Pancreas (tissue), 10 donors: ENCODE results near the gene MAP2K3. TPM values are rescaled to one million over a fixed set of nuclear protein-coding genes. Genes with fewer than 3 reads are reported as not detected.
"Not testable (repeated sequence)": the region's sequence is repeated elsewhere in the genome, so short reads cannot be mapped to it uniquely, and the experiment has no call there.

Source experiments
- ATAC-seq, 4 donors: fragments of 200-7000 bp; cut with Tn5 transposase; one replicate each; pipeline versions ENCODE4 v1.8.0 to v1.9.1; 2020; ENCODE audit warnings: mild to moderate bottlenecking in 4 of 4, moderate library complexity in 4 of 4
- DNase-seq, 6 donors: peaks; one replicate each; pipeline ENCODE4 v3.0.0-alpha.2; 2020
- FAIRE-seq: peaks from 2 replicates; lab custom pipeline; 2012; peaks lifted over from hg19 to GRCh38; lab: Jason Lieb, UNC
- H3K27ac ChIP-seq, 4 donors: fragments of 200-600 bp; sonication (generic); 1 replicate in 3 of 4; 2 replicates in 1 of 4; pipeline versions ENCODE4 v1.5.0 to v1.8.0; 2020
- H3K27me3 ChIP-seq, 4 donors: fragments of 200-600 bp; one replicate each; pipeline ENCODE4 v1.8.0; 2021
- H3K36me3 ChIP-seq, 3 donors: fragments of 200-600 bp; sonication (generic) in 1 of 3; one replicate each; pipeline versions ENCODE4 v1.5.0 to v1.8.0; 2020 to 2021
- H3K4me1 ChIP-seq, 3 donors: fragments of 200-600 bp; one replicate each; pipeline ENCODE4 v1.8.0; 2021
- H3K4me3 ChIP-seq, 4 donors: fragments of 200-600 bp; sonication (generic) in 2 of 4; one replicate each; pipeline versions ENCODE4 v1.5.0 to v1.8.0; 2020 to 2021
- H3K9me3 ChIP-seq, 4 donors: fragments of 200-600 bp; one replicate each; pipeline ENCODE4 v1.8.0; 2021
- CTCF ChIP-seq, 4 donors: fragments of 200-600 bp; sonication (generic) in 3 of 4; IDR thresholded peaks; one replicate each; pipeline versions ENCODE4 v1.5.0 to v1.8.0; 2021; ENCODE audit warnings: antibody characterized with exemption in 4 of 4
- WGBS, 2 donors: extraction: QIAGEN DNeasy Blood & Tissue Kit; methylation state at CpG; one replicate each; pipeline ENCODE4 v1.1.7; 2013; 5-methylcytosine and 5-hydroxymethylcytosine counted together
- intact Hi-C, 3 donors: fragments of 100-400 bp; cut with DNase I; formaldehyde crosslinking; loops; one replicate each; pipeline versions ENCODE4 v1.11.1 to v1.14.2; 2022
- polyA plus RNA-seq, 2 donors: library from polyadenylated mRNA; stranded (reverse); fragments of 200-250 nt; gene quantifications; one replicate each; pipeline ENCODE4 v1.2.3, GENCODE V29; 2013
- total RNA-seq, 6 donors: library from RNA; stranded (reverse); fragmentation: NEBNext Ultra II Directional in 4 of 6; extraction: Animal tissue kit (Norgen Biotek cat#: 25700) in 4 of 6; gene quantifications; one replicate each; pipeline versions ENCODE4 v1.2.1 to v1.2.4, GENCODE V29; 2021 to 2023
- donor health status: healthy with polysubstance abuse.
- donor health status: DM: no; HTN: no; CAD: no; lungs with moderate emphysema.
- donor health status: DM: no; HTN: no; CAD: no.
- donor health status: control.
- donor health status: control.
- donor health status: Bipolar disorder and iron deficiency.
- donor health status: DM: yes; HTN: yes; CAD: no.
- donor health status: DM: no; HTN: no; CAD: no.
- donor health status: DM: no; HTN: no; CAD: no.
- donor health status: DM: yes; HTN: yes; CAD: no.

Gene MAP2K3
- total and polyA plus RNA-seq, 8 donors, result 16.4 to 40.9 (median 22.0) TPM

GRCh38 chr17:21304091-21304490 is 19.6 kb downstream of the MAP2K3 start:
- intact Hi-C loops, result no loop called here
- H3K4me1 ChIP-seq, result no peaks in the 10 kb centered on the region
- FAIRE-seq, result no peak
- H3K9me3 ChIP-seq, result no peaks in the 10 kb centered on the region
- no peak overlapping the region for H3K4me3 ChIP-seq
- H3K36me3 ChIP-seq, result peaks cover 6 to 46% (median 28%) of the 10 kb centered on the region in 3 donors
- no peak for TF ChIP-seq CTCF (IDR thresholded peaks at IDR 0.05)
- ATAC-seq, result peak in 1 of 4 donors; percentile 4
- no peak overlapping the region for H3K27ac ChIP-seq
- H3K27me3 ChIP-seq, result no peaks in the 10 kb centered on the region
- WGBS, 2 donors, result 69 to 73% methylated on average over 9 of the region's 9 CpGs
- peak in 3 of 6 donors; percentile 24 to 80 (median 63) for DNase-seq

GRCh38 chr17:21304551-21305151 is 20.1 kb downstream of the MAP2K3 start:
- H3K9me3 ChIP-seq, H3K4me3 ChIP-seq, H3K4me1 ChIP-seq, ATAC-seq, H3K27me3 ChIP-seq, intact Hi-C loops, FAIRE-seq, H3K27ac ChIP-seq: not testable (repeated sequence)
- 76 to 83% methylated on average over 17 of the region's 17 CpGs for WGBS, 2 donors
- H3K36me3 ChIP-seq, result peaks cover 6 to 51% (median 27%) of the 10 kb centered on the region in 3 donors
- peak in 5 of 6 donors; percentile 7 to 51 (median 14) for DNase-seq

- intact Hi-C loops, FAIRE-seq, H3K27ac ChIP-seq, ATAC-seq, H3K9me3 ChIP-seq, H3K4me3 ChIP-seq, H3K27me3 ChIP-seq, H3K4me1 ChIP-seq: not testable (repeated sequence)
- H3K36me3 ChIP-seq, result peaks cover 6 to 44% (median 21%) of the 10 kb centered on the region in 3 donors
- WGBS, 2 donors, result 86 to 88% methylated on average over 17 of the region's 20 CpGs
- peak in 4 of 6 donors; percentile 7 to 45 (median 22) for DNase-seq
These were observed 21.1 kb downstream of the MAP2K3 start for GRCh38 chr17:21305431-21306180.

DNA sequence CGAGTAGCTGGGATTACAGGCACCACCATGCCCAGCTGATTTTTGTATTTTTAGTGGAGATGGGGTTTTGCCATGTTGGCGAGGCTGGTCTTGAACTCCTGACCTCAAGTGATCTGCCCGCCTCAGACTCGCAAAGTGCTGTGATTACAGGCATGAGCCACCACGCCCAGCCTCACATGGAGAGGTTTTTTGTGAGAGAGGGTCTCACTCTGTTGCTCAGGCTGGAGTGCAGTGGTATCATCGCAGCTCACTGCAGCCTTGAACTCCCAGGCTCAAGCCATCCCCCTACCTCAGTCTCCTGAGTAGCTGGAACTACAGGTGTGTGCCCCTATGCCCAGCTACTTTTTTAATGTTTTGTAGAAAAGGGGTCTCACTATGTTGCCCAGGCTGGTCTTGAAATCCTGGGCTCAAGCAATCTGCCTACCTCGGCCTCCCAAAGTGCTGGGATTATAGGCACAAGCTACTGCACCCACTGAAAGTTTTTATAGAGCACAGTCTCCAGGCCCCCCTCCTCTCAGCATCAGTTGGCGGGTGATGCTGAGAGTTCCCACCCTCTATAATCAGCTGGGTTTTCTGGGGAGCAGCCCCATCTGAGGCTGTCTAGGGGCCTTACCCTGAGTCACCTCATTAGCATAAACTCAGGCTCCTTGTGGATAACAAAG is 22.2 kb downstream of the MAP2K3 start:
- peaks cover 3 to 37% (median 10%) of the 10 kb centered on the region in 3 donors for H3K36me3 ChIP-seq

DNA sequence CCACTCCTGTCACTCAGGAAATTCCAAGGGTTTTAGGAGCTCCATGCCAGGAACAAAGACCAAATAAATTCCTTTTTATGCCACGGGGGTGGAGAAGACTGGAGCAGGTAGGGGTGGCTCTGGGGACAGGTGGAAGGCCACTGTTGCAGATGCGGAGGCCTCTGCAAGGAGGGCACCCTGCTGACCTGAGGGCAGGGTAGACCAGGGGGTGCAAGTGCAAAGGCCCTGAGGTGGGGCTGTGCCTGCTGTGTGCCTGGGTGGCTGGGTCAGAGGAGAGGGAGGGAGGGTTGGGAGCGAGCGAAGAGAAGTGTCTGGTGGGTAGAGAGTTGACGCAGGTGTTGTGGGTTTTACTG is 22.7 kb downstream of the MAP2K3 start:
- intact Hi-C loops, ATAC-seq, FAIRE-seq, H3K4me3 ChIP-seq, H3K27me3 ChIP-seq, H3K9me3 ChIP-seq, H3K27ac ChIP-seq, H3K4me1 ChIP-seq: not testable (repeated sequence)
- H3K36me3 ChIP-seq, result peaks cover 3 to 33% (median 10%) of the 10 kb centered on the region in 3 donors
- DNase-seq, result peak in 3 of 6 donors; percentile 4 to 17 (median 5)
- WGBS, 2 donors, result 24 to 66% methylated on average over 3 of the region's 5 CpGs

More for the DNA sequence above, 22.2 kb downstream of the MAP2K3 start:
- H3K27ac ChIP-seq, H3K9me3 ChIP-seq, H3K4me1 ChIP-seq, FAIRE-seq, intact Hi-C loops, H3K27me3 ChIP-seq, H3K4me3 ChIP-seq, ATAC-seq: not testable (repeated sequence)
- DNase-seq, result peak in 4 of 6 donors; percentile 4 to 24 (median 12)
- WGBS, 2 donors, result 82 to 83% methylated on average over 8 of the region's 8 CpGs

GRCh38 chr17:21308931-21309381 is 24.4 kb downstream of the MAP2K3 start:
- peak in 2 of 6 donors; percentile 26 to 41 for DNase-seq
- H3K4me1 ChIP-seq, FAIRE-seq, H3K4me3 ChIP-seq, H3K9me3 ChIP-seq, ATAC-seq, intact Hi-C loops, H3K27me3 ChIP-seq, H3K27ac ChIP-seq: not testable (repeated sequence)
- H3K36me3 ChIP-seq, result peaks cover 3 to 15% (median 6%) of the 10 kb centered on the region in 3 donors
- 91 to 92% methylated on average over 6 of the region's 6 CpGs for WGBS, 2 donors

GRCh38 chr17:21310061-21310765 is 25.7 kb downstream of the MAP2K3 start:
- 91 to 94% methylated on average over 14 to 16 of the region's 16 CpGs for WGBS, 2 donors
- FAIRE-seq, ATAC-seq, H3K27me3 ChIP-seq, H3K27ac ChIP-seq, H3K4me3 ChIP-seq, H3K9me3 ChIP-seq, H3K4me1 ChIP-seq: not testable (repeated sequence)
- H3K36me3 ChIP-seq, result peaks cover 0 to 15% (median 3%) of the 10 kb centered on the region in 3 donors
- intact Hi-C loops, result loop anchor here in 1 of 3 donors (10.0 kb wide), 1 partner anchor 205 kb away; no protein-coding TSS in a partner anchor
- DNase-seq, result peak in 4 of 6 donors; percentile 9 to 38 (median 29)

- DNase-seq, result peak in 2 of 6 donors; percentile 10 to 12
- FAIRE-seq, H3K4me3 ChIP-seq, H3K4me1 ChIP-seq, ATAC-seq, H3K27ac ChIP-seq, H3K9me3 ChIP-seq, H3K27me3 ChIP-seq: not testable (repeated sequence)
- peaks cover 0 to 15% (median 3%) of the 10 kb centered on the region in 3 donors for H3K36me3 ChIP-seq
- intact Hi-C loops, result loop anchor here in 1 of 3 donors (10.0 kb wide), 1 partner anchor 204 kb away; no protein-coding TSS in a partner anchor
- WGBS, 2 donors, result 81 to 85% methylated on average over 17 to 22 of the region's 22 CpGs
These were observed 26.5 kb downstream of the MAP2K3 start for GRCh38 chr17:21310766-21311602.
